ENCODE results near the gene PHLDA3.

GRCh38 chr1:201475915-201476669, 7.1 kb upstream of the PHLDA3 start:
- TF ChIP-seq CTCF (IDR thresholded peaks at IDR 0.05) = no peak
- TF ChIP-seq POLR2A (IDR thresholded peaks at IDR 0.05) = no peak
